EH (cell line): ENCODE measurements around the gene USH2A.
A peak's percentile ranks its signal among the peaks of the same experiment; 100 is the strongest.

Source experiments
- DNase-seq: peaks from one replicate; pipeline ENCODE4 v3.0.0-alpha.2; 2015; ENCODE audit warnings: low read depth

The USH2A gene

DNA sequence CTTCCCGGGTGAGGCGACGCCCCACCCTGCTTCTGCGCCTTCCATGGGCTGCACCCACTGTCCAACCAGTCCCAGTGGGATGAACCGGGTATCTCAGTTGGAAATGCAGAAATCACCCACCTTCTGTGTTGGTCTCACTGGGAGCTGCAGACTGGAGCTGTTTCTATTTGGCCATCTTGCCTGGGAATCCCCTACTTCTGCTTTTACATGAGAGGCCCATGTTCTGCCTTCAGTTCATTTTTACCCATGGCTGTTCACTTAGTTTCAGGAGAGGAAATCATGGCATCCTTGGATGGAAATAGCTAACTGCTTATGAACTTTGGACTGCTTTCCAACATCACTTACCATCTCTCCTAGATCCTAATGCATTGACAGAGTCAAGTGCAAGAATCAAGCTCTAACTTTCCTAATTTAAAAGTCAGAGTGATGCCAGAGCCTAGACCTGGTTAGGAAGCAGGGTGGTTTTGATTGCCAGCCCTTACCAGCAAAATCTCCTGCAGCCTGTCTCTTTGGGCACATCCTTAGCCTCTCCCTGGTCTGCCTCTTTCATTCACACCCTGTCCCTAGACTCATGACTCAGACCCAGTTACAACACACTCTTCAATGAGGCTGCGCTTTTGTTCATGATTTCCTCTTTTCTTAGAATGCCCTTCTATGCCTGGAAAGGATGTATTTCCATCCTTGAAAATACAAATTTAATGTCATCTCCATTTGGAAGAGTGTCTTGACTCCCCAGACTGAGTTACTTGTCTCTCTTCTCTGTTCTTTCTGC, 719.0 kb downstream of the USH2A start:
- DNase-seq = peak; percentile 41

DNA sequence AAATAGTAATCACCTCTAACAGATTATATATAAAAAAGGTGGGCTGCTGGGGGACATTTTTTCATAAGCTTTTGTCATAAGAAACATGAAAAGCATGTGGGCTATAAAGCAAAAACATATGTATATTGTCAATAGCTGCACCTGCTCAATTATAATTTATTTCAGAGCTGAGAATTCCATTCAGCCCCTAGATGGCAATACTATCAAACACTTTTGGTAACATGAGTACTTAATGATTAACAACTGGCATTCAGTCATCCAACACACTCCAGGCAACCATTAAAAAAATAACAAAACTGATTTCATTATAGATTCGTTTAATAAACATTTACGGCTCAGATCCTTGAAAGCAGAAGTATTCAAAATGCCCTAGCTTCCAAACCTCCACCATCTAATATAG, 741.0 kb downstream of the USH2A start:
- peak; percentile 19 for DNase-seq

DNA sequence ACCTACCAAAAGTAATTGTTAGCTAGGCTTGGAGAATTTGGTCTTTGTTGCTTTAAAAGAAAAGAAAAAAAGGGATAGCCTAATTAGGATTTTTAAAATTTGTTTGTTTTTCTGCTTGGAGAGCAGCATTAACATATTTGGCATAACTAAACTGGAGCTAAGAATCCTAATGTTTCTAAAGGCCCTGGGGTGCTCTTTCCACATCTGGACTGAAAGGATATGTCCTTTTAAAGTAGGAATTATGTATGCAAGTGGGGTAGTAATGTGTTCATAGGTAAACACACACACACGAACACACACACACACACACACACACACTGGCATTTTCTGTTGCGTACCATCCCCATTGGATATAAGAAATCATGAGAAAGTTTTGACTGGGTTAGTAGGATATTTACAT, 742.2 kb downstream of the USH2A start:
- no peak for DNase-seq

- no peak for DNase-seq
These were observed 744.0 kb downstream of the USH2A start for GRCh38 chr1:215679231-215679630.

DNA sequence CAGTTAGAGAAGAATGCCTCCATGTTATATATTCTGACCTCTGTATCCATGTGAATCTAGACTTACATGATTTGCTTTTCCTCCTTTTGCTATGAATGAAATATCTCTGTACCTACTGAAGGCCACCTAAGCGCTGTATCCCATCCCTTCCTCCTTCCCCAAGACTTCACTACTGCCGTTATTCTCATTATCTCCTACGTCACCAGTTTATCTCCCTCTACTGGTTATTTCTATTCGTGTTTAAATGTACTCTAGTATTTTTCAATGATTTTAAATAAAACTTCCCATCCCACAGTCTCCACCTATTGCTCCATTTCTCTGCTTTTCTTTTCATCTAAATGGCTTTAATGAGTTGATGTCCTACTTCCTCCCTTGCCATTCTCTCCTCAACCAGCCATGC, 746.1 kb downstream of the USH2A start:
- no peak for DNase-seq

DNA sequence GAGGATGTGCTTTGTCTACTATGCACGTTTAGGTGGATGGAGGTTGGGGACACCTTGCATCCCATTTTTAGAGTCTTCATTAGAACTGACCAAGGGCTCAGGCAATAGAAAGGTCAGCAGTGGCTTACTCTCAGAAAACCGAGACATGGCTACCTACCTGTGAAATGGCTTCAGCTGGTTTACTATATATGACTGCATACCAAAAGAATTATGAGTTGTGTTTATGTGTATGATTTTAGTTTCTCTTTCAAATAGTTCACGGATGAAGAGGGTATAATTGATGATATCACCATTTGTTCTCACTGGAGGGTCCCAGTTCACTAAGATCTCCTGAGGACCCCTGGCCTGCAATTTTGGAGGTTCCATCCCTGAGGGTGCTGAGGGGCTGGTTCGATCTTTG, 749.3 kb downstream of the USH2A start:
- DNase-seq = no peak

DNA sequence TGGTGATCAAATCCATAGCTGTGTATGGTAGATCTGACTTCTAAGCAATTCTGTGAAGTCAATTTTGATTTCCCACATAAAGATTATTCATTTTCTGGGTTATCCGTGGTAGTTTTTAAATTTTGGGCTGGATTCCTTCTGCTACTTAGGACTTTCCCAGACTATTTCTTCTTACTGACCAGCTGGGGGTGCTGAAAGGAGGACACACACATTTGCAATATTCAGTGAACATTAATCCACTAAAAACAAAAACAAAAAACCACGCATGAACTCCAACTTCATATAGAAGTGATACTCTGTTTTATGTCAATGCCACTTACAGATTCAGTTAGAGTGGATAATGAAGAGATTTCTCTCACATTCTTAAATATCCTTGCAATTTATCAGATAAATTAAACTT, 750.8 kb downstream of the USH2A start:
- no peak for DNase-seq

DNA sequence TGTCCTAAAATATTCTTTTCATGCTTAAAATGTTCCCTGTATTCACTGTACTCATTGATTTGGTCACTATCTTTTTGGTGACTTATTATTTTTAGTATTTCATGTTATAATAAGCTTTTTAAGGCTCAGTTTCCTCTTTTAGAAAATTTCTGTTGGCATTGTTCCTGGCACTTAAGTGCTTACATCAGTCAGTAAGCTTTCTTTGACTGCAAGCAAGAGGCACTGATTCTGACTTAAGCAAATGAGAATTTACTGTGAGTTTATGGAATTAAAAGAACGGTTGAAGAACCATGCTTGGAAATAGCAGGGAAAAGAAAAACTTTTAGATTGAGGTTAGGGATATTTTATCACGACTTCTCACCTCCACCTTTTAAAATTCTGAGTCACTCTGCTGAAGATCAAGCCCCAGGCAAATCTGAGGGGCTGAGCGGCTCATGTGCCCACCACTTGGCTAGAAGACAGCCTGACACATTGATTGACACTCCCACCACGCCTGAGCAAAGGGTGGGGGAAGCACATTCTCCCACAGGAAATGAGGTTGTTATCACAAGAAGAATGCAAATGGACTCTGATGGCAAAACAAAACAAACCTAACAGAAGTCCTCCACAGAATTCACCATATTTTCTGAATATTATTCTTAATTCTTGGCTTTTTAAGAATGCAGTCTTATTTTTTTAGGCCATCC, 753.3 kb downstream of the USH2A start:
- peak; percentile 30 for DNase-seq

DNA sequence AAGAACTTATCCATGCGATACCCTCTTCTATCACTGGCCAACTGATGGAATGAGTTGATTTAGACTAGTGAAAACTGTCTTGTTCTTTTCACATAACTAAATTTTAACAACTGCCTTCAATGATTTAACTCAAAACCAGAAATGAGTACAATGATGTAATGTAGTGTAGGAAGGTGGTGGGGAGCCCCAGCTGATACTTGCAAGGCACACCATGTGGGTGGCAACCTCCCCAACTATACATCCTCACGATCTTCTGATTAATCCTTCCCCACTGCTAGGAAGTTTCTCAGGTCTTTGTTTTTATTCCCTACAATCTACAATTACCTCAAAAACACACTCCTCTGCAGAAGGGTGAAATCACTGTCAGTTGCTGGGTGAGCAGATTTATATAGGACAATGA, 755.5 kb downstream of the USH2A start:
- no peak for DNase-seq

DNA sequence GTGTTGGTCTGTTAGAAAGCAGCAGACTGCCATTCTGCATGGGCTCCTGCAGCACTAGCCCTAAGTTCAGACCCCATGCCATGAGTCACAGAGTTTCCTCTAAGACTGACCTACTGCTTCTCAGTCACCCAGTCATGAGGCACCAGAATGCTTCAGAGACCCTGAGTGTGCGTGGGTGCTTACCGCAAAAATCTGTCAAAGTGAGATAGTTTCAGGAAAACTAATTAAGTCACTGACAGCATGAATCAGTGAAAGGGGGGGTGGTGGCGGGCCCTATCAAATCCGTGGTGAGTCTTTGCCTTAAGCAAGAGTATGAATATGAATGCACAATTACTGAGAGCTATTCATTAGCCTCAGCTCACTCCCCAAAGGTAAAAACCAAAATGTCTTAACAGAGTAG, 758.0 kb downstream of the USH2A start:
- DNase-seq = peak; percentile 65

DNA sequence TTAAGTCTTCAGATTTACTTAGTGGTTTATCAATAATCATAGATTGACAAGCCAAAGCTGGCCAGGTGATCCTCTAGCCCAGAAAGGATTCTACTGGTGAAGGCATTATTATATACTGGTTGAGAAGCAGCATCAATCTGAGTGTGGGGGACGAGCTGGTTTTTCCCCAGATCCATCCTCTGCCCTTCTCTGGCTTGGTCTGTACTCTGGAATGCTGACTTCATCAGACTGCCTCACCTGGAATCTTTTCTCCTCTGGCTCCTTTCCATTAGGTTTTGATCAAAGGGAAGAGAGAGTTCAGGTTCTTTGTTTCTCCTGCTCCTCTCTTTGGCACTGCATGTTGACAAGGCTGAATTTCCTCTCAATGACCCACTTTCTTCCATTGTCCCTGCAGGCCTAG, 762.2 kb downstream of the USH2A start:
- DNase-seq = no peak

GRCh38 chr1:215660259-215660658, 763.0 kb downstream of the USH2A start:
- no peak for DNase-seq

DNA sequence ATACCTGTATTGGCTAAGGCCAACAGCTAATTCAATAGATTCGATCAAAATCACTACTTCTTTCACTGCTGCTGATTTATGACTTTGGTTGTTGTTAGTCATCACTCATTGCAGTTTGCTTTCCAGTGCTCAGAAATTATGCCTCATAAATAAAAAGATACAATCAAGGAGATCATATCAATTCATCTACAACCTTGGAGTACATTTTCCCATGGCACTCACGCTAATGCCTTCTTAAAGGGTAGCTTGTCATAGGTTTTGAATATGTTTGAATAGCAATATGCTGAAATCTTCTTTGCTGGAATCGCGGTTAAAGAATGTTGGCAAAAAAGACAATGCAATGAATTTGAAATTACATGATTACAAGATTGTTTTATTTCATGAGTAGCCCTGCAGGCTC, 766.2 kb downstream of the USH2A start:
- DNase-seq = peak; percentile 1

GRCh38 chr1:215652371-215652770, 770.9 kb downstream of the USH2A start:
- no peak for DNase-seq

GRCh38 chr1:215651867-215652266, 771.4 kb downstream of the USH2A start:
- DNase-seq = no peak

DNA sequence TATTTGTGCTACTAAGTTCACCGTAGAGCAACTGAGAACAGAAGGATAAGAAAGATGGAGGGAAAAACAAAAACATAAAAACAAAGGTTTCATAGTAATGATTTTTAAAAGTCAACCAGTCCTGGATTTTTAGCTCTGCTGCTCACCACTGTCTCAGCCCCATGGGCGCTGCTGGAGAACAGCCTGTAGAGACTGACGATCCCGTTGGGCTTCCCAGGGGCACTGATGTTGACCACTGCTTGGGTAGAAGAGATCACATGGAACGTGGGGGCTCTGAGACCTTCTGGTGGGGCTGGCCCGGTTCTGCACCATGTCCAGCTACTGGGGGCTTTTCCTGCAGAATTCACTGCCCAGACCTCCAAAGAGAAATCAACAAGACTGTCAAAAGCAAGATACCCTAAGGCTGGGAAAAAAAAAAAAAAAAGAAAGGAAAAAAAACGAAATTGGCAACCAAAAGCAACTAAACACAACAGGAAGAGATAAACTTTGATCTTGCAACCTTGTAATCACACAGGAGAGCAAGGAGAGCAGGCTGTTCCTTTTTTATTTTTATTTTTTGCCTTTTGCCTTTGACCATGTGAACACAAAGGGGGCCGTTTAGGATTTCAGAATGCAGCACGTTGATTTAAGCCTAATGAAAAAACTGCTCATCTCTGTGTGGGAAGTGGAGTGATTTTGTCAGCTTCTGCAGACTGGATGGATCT, 772.6 kb downstream of the USH2A start:
- no peak for DNase-seq

- no peak for DNase-seq
These were observed 774.3 kb downstream of the USH2A start for GRCh38 chr1:215648957-215649356.

GRCh38 chr1:215647738-215648137, 775.5 kb downstream of the USH2A start:
- DNase-seq = no peak

DNA sequence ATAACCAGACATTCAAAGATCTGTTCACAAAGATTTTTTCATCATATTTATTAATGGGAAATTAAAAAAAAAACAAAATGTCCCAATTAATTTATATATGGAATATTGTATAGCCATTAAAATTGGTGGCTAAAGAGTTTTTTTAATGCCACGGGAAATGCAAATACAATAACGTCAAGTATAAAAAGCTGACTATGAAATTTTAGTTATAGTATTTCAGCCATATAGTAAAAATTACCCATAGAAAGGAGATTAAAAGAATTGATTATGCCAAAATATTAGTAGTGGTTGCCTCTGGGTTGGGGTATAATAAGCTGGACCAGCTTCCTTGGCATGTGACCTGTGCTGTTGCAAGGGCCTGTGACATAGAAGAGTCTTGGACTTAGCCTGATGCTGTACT, 777.4 kb downstream of the USH2A start:
- DNase-seq = no peak

- DNase-seq = no peak
These were observed 778.1 kb downstream of the USH2A start for GRCh38 chr1:215645182-215645581.

DNA sequence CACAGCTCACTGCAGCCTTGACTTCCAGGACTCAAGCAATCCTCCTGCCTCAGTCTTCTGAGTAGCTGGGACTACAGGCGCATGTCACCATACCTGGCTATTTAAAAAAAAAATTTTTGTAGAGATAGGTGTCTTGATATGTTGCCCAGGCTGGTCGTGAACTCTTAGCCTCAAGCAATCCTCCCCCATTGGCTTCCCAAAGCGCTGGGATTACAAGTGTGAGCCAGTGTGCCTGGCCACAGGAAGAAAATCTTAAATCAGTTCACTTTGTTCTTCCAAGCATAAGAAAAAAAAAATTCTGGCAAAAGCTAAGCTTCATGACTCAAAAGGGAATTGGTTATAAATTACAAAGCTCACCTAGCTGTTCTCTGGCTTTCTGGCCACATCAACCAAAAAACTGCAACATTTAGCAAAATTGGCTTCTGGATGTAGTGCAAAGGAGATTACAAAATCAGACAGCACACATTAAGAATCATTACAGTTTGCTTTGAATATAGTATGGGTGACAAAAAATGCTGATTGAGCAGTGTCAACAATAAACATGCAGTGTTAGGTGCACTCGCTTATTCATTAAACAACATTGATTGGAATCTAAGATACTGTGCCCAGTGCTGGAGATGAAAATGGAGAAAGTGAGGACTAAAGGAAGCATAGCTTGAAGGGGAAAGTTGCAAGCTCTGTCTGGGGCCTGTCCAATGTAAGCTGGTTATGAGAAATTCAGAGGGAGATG, 779.5 kb downstream of the USH2A start:
- no peak for DNase-seq

DNA sequence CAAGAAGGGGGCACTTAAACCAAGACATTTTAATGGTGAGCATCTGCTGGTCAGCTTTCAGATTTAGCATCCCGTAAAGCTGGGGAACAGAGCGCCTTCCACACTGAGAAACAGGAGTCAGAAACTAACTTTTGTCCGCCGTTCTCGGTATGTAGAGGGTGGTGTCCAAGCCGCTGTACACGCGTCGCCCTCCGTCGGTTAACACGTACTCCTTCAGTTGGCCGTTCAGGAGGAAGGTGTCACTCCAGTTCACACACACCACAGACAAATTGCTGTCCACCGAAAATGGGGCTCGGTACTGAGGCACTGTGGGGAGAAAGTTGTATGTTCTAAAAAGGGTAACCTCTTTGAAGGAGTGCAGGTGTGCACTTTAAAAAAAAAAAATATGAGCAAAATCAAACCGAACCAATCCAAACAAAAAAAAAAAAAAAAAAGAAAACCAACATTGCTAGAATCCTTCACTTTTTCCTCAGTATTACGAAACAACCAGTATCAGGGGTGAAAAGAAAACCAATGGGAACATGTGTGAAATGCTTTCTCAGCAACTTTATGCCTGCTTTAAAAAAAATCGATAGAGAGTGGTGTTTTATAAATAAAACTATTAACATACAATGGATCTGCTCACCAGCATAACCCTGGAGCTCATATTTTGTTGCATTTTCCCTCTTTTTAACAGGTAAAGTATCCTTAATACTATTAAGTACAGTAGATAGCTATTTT, 782.7 kb downstream of the USH2A start:
- no peak for DNase-seq
